SK-N-SH treated with all-trans-retinoic acid at 6 μM for 48 hours (cell line): ENCODE data around the gene AREL1.

Experiments
- ATAC-seq: fragments of 200-7000 bp; cut with Tn5 transposase; 3 replicates; pipeline ENCODE4 v1.9.1; 2020; ENCODE audit warnings: mild to moderate bottlenecking, moderate library complexity
- ARNTL ChIP-seq: fragments of 450-650 bp; formaldehyde crosslinking; IDR thresholded peaks from 2 replicates; pipeline ENCODE4 v1.5.0; 2020; ENCODE audit warnings: low read depth, mild to moderate bottlenecking, moderate library complexity, borderline replicate concordance
- BACH2 ChIP-seq: fragments of 250-450 bp; sonication (Bioruptor Pico); IDR thresholded peaks from 2 replicates; pipeline ENCODE4 v1.9.0; 2021; ENCODE audit warnings: mild to moderate bottlenecking, borderline replicate concordance
- CREB5 ChIP-seq: fragments of 250-450 bp; sonication (Bioruptor Pico); IDR thresholded peaks from 2 replicates; pipeline ENCODE4 v1.5.1; 2020; ENCODE audit warnings: low read depth, mild to moderate bottlenecking, moderate library complexity
- CSDC2 ChIP-seq: fragments of 250-450 bp; sonication (Bioruptor Pico); IDR thresholded peaks from 2 replicates; pipeline ENCODE4 v1.5.0; 2020; ENCODE audit warnings: mild to moderate bottlenecking, moderate library complexity
- CSRNP3 ChIP-seq: fragments of 250-450 bp; sonication (Bioruptor Pico); IDR thresholded peaks from 2 replicates; pipeline ENCODE4 v1.5.1; 2021; ENCODE audit warnings: mild to moderate bottlenecking, moderate library complexity
- ESRRG ChIP-seq: fragments of 250-450 bp; sonication (Bioruptor Pico); IDR thresholded peaks from 2 replicates; pipeline ENCODE4 v1.6.1; 2021; ENCODE audit warnings: mild to moderate bottlenecking
- GLIS3 ChIP-seq: fragments of 250-450 bp; sonication (Bioruptor Pico); IDR thresholded peaks from 2 replicates; pipeline ENCODE4 v1.5.0; 2020; ENCODE audit warnings: mild to moderate bottlenecking, moderate library complexity
- ISL1 ChIP-seq: fragments of 250-450 bp; sonication (Bioruptor Pico); IDR thresholded peaks from 2 replicates; pipeline ENCODE4 v2.1.2; 2022; ENCODE audit warnings: mild to moderate bottlenecking, moderate library complexity
- POU6F1 ChIP-seq: fragments of 250-450 bp; sonication (Bioruptor Pico); IDR thresholded peaks from 2 replicates; pipeline ENCODE4 v1.8.0; 2021; ENCODE audit warnings: low read depth, mild to moderate bottlenecking, moderate library complexity, borderline replicate concordance
- PPARA ChIP-seq: fragments of 250-450 bp; sonication (Bioruptor Pico); IDR thresholded peaks from 2 replicates; pipeline ENCODE4 v1.5.0; 2020; ENCODE audit warnings: mild to moderate bottlenecking, borderline replicate concordance
- RARB ChIP-seq: fragments of 250-450 bp; sonication (Bioruptor Pico); IDR thresholded peaks from 2 replicates; pipeline ENCODE4 v1.8.0; 2021; ENCODE audit warnings: mild to moderate bottlenecking, moderate library complexity
- SNAI2 ChIP-seq: fragments of 250-450 bp; sonication (Bioruptor Pico); IDR thresholded peaks from 2 replicates; pipeline ENCODE4 v1.5.0; 2020; ENCODE audit warnings: mild to moderate bottlenecking, moderate library complexity
- TCF4 ChIP-seq: fragments of 250-450 bp; sonication (Bioruptor Pico); IDR thresholded peaks from 2 replicates; pipeline ENCODE4 v1.8.0; 2021; ENCODE audit warnings: mild to moderate bottlenecking, moderate library complexity, borderline replicate concordance
- TOX ChIP-seq: fragments of 250-450 bp; sonication (Bioruptor Pico); IDR thresholded peaks from 2 replicates; pipeline ENCODE4 v1.8.0; 2021; ENCODE audit warnings: mild to moderate bottlenecking, moderate library complexity, borderline replicate concordance
- ZC3H10 ChIP-seq: fragments of 250-450 bp; sonication (Bioruptor Pico); IDR thresholded peaks from 2 replicates; pipeline ENCODE4 v1.5.1; 2021; ENCODE audit warnings: mild to moderate bottlenecking, moderate library complexity
- ZFP3 ChIP-seq: fragments of 250-450 bp; sonication (Bioruptor Pico); IDR thresholded peaks from 2 replicates; pipeline ENCODE4 v1.5.0; 2020; ENCODE audit warnings: mild to moderate bottlenecking, moderate library complexity
- ZFP30 ChIP-seq: fragments of 450-650 bp; formaldehyde crosslinking; IDR thresholded peaks from 2 replicates; pipeline ENCODE4 v1.5.0; 2022; ENCODE audit warnings: mild to moderate bottlenecking, moderate library complexity
- ZNF565 ChIP-seq: fragments of 450-650 bp; formaldehyde crosslinking; conservative IDR thresholded peaks from 2 replicates; pipeline ENCODE4 v1.5.0; 2020; ENCODE audit warnings: low read depth, mild to moderate bottlenecking, moderate library complexity
- ZNF70 ChIP-seq: fragments of 450-650 bp; formaldehyde crosslinking; IDR thresholded peaks from 2 replicates; pipeline ENCODE4 v1.5.0; 2020; ENCODE audit warnings: mild to moderate bottlenecking, moderate library complexity
- ZNF8 ChIP-seq: fragments of 450-650 bp; formaldehyde crosslinking; IDR thresholded peaks from 2 replicates; pipeline ENCODE4 v1.5.0; 2020; ENCODE audit warnings: mild to moderate bottlenecking, moderate library complexity
- TF ChIP-seq, protein P1 (sequence below): fragments of 250-450 bp; sonication (Bioruptor Pico); IDR thresholded peaks from 2 replicates; pipeline ENCODE4 v1.5.0; 2020; ENCODE audit warnings: mild to moderate bottlenecking, moderate library complexity
- TF ChIP-seq, protein P2 (sequence below): fragments of 250-450 bp; sonication (Bioruptor Pico); IDR thresholded peaks from 2 replicates; pipeline ENCODE4 v1.8.0; 2020; ENCODE audit warnings: mild to moderate bottlenecking, moderate library complexity, borderline replicate concordance

Gene AREL1

GRCh38 chr14:74618078-74618952 lies 94.6 kb downstream of the AREL1 start:
- TF ChIP-seq ZFP30 (CRISPR knock-in tag), result no peak
- no peak for TF ChIP-seq ARNTL
- TF ChIP-seq ESRRG (CRISPR knock-in tag), result no peak
- TF ChIP-seq GLIS3, result no peak
- no peak for TF ChIP-seq ZFP3 (CRISPR knock-in tag)
- TF ChIP-seq TOX (CRISPR knock-in tag), result no peak
- no peak for TF ChIP-seq BACH2
- TF ChIP-seq ISL1 (CRISPR knock-in tag), result no peak
- no peak for TF ChIP-seq PPARA
- no peak for TF ChIP-seq TCF4 (CRISPR knock-in tag)
- no peak for TF ChIP-seq POU6F1 (CRISPR knock-in tag)
- no peak for TF ChIP-seq SNAI2 (CRISPR knock-in tag)
- TF ChIP-seq ZNF565, result no peak
- ATAC-seq, result peak; percentile 3; the same call in 1 of the 3 replicates

- TF ChIP-seq, protein P1, sequence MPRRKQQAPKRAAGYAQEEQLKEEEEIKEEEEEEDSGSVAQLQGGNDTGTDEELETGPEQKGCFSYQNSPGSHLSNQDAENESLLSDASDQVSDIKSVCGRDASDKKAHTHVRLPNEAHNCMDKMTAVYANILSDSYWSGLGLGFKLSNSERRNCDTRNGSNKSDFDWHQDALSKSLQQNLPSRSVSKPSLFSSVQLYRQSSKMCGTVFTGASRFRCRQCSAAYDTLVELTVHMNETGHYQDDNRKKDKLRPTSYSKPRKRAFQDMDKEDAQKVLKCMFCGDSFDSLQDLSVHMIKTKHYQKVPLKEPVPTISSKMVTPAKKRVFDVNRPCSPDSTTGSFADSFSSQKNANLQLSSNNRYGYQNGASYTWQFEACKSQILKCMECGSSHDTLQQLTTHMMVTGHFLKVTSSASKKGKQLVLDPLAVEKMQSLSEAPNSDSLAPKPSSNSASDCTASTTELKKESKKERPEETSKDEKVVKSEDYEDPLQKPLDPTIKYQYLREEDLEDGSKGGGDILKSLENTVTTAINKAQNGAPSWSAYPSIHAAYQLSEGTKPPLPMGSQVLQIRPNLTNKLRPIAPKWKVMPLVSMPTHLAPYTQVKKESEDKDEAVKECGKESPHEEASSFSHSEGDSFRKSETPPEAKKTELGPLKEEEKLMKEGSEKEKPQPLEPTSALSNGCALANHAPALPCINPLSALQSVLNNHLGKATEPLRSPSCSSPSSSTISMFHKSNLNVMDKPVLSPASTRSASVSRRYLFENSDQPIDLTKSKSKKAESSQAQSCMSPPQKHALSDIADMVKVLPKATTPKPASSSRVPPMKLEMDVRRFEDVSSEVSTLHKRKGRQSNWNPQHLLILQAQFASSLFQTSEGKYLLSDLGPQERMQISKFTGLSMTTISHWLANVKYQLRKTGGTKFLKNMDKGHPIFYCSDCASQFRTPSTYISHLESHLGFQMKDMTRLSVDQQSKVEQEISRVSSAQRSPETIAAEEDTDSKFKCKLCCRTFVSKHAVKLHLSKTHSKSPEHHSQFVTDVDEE (CRISPR knock-in tag), result no peak
- TF ChIP-seq SNAI2 (CRISPR knock-in tag) (no peak), TCF4 (CRISPR knock-in tag) (no peak), ZNF70 (CRISPR knock-in tag) (no peak), ZNF8 (no peak), CSDC2 (CRISPR knock-in tag) (no peak), RARB (CRISPR knock-in tag) (no peak), ZNF565 (no peak), ZC3H10 (CRISPR knock-in tag) (no peak), ZFP3 (CRISPR knock-in tag) (no peak), PPARA (no peak), CREB5 (no peak)
- TF ChIP-seq, all 23 proteins: peak for 0
- peak; percentile 2; the same call in 2 of the 3 replicates for ATAC-seq
Observed at GRCh38 chr14:74616996-74617700, 95.7 kb downstream of the AREL1 start.

DNA sequence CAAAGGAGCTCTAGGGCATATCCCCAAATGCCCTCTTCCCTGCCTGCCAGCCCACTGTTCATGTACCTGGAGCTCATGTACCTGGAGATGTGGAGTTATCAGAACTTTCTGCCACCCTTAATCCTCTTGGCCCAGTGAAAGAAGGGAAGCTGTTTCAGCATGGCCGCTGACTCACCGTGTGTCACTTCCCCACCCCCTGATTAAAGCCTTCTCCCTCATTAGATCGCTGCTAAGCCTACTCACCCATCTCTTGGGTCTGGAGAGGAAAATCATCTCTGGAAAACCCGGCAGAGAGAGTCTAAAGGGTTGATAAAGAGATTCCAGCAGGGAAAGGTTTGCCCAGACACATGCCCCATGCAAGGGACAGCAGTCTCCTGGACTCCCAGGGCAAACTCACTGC lies 96.4 kb downstream of the AREL1 start:
- TF ChIP-seq CSRNP3 (CRISPR knock-in tag) (no peak), ZNF70 (CRISPR knock-in tag) (no peak), PPARA (no peak)
- TF ChIP-seq, protein P2, sequence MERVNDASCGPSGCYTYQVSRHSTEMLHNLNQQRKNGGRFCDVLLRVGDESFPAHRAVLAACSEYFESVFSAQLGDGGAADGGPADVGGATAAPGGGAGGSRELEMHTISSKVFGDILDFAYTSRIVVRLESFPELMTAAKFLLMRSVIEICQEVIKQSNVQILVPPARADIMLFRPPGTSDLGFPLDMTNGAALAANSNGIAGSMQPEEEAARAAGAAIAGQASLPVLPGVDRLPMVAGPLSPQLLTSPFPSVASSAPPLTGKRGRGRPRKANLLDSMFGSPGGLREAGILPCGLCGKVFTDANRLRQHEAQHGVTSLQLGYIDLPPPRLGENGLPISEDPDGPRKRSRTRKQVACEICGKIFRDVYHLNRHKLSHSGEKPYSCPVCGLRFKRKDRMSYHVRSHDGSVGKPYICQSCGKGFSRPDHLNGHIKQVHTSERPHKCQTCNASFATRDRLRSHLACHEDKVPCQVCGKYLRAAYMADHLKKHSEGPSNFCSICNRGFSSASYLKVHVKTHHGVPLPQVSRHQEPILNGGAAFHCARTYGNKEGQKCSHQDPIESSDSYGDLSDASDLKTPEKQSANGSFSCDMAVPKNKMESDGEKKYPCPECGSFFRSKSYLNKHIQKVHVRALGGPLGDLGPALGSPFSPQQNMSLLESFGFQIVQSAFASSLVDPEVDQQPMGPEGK (CRISPR knock-in tag), result no peak
- peak; percentile 8; the same call in 2 of the 3 replicates for ATAC-seq
